Stimulated activated CD8-positive, alpha-beta memory T cell treated with anti-CD3 and anti-CD28 coated beads, Interleukin-2, amount 100 ng/mL, for 48 hours (primary cell): Measurements from ENCODE around the gene MOGAT1.
"Not testable (repeated sequence)": the region's sequence is repeated elsewhere in the genome, so short reads cannot be mapped to it uniquely, and the experiment has no call there.

Experiments used
- DNase-seq, 2 donors: peaks; one replicate each; pipeline ENCODE4 v3.0.0-alpha.2; 2020; ENCODE audit warnings: low read depth in 2 of 2

The MOGAT1 gene

GRCh38 chr2:222710736-222711135 is 39.3 kb downstream of the MOGAT1 start:
- DNase-seq, result no peak

GRCh38 chr2:222711315-222711940 is 40.0 kb downstream of the MOGAT1 start:
- DNase-seq, result no peak

DNA sequence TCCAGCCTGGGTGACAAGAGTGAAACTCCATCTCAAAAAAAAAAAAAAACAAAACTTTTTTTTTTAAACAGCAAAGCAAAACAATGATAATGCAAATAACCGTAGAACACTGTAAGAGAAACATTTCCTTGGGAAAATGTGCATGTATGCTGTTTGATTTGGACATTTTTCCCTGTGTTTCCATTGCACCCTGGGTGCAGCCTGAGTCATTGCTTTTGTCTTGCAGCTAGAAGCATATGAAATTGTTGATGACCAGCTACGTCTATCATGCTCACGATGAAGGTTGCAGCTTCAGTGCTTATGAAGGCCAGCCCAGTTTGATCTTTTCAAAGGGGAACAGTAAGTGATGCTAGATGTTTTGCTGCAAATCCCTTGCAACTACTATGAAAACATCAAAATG is 41.5 kb downstream of the MOGAT1 start:
- no peak for DNase-seq

GRCh38 chr2:222714361-222715241 is 43.1 kb downstream of the MOGAT1 start:
- no peak for DNase-seq

DNA sequence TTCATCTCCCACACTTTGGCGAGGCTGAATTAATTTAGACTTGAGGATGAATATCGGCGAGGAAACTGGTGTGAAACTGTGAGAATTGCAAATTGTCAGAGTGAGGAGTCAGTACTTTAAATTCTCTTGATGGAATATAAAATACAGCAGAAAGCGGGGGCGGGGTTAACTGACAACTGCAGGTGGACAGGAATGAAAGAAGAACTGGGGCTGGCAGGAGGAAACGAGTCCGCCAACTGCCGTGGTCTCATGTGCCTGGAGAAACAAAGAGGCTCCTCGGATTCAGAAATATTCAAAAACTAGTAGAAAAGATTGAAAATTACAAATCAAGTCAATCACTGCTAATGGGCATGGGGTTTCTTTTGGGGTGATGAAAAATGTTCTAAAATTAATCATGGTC is 44.3 kb downstream of the MOGAT1 start:
- DNase-seq, result no peak

DNA sequence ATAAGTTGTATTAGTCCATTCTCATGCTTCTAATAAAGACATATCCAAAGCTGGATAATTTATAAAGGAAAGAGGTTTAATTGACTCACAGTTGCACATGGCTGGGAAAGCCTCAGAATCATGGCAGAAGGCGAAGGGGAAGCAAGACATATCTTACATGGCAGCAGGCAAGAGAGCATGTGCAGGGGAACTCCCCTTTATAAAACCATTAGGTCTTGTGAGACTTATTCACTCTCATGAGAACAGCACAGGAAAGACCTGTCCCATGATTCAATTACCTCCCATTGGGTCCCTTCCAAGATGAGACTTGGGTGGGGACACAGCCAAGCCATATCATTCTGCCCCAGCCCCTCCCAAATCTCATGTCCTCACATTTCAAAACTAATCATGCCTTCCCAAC is 48.3 kb downstream of the MOGAT1 start:
- DNase-seq, result not testable (repeated sequence)

GRCh38 chr2:222721597-222721996 is 50.1 kb downstream of the MOGAT1 start:
- not testable (repeated sequence) for DNase-seq

DNA sequence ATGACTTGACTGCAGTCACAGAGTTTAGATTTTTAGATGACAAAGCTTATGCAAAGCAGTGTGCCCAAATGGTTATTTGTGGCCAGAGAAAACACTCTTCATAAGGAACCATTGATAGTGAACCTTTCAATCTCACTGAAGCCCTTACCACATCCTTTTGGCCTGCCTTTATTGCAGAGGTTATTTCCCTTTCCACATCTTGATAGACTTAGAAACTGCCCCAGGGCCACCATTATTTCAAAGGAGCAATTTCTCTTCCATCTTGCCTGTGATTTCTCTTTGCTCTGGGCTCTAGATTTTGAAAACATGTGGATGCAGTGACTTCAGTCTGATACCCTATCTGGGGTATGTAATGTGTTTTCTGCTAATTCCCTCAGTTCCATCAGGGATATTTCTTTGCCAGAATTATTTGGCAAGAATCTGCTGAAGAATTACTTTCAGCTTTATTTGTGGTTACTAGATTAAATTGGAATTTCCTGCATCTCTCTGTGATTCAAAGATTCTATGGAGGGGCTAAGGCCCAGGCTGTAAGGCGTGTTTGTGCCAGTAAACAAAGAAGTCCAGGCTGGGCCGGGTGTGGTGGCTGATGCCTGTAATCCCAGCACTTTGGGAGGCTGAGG is 51.0 kb downstream of the MOGAT1 start:
- no peak for DNase-seq

- DNase-seq, result no peak
Observed at GRCh38 chr2:222724208-222724607, 52.8 kb downstream of the MOGAT1 start.

DNA sequence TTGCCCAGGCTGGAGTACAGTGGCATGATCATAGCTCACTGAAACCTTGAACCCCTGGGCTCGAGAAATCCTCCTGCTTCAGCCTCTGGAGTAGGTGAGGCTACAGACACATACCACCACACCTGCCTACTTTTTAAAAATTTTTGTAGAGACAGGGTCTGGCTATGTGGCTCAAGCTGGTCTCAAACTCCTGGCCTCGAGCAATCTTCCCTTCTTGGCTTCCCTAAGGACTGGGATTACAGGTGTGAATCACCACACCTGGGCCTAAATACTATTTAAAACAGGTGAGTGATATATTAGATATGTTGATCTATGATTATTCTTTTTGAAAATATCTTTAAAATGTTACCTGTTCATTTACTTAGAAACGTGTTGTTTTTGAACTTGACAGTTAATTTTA is 57.2 kb downstream of the MOGAT1 start:
- no peak for DNase-seq

DNA sequence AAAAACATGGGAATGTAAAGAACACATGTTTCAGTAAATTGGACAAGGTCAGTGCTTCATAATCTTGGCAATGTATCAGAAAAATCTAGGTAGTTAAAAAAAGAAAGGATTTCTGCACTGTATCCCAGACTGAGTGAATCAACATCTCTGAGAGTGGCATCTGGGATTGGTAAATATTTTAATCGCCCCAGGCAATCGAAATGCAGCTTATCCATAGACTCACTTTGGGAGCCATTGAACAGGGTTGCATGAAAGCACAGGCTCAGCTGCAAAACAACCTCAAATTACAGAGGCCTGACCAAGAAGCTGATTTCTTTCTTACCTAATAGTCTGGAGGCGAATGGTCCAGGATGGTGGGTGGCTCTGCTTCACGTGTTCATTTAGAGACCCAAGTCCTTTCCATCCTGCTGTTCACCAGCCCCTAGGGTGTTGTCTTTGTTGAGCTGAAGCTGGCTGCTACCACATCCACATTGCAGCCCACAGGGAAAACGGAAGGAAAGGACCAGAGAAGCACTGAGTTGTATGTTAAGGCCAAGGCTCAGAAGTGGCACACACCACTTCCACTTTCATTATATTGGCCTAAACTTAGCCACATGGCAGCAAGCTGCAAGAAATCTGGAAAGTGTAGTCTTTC is 59.0 kb downstream of the MOGAT1 start:
- DNase-seq, result no peak

DNA sequence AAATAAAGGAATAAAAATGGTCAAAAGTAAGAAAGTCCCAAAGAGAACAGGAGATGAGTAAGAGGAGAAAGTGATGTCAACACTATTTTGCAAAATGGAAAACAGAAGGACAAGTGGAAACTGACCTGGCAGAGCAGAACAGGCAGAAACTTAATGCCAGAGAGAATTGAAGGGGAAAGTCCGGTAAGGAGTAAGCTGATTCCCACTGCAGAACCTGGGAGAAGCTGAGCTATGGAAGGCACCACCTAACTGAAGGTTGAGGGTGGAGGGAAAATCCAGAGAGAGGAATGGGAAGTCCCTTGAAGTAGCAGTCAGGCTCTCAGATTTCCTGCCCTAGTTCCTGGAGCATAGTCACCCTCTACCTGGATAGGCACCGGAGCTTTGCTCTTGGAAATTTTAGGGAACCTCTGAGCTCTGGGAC is 59.8 kb downstream of the MOGAT1 start:
- no peak for DNase-seq

DNA sequence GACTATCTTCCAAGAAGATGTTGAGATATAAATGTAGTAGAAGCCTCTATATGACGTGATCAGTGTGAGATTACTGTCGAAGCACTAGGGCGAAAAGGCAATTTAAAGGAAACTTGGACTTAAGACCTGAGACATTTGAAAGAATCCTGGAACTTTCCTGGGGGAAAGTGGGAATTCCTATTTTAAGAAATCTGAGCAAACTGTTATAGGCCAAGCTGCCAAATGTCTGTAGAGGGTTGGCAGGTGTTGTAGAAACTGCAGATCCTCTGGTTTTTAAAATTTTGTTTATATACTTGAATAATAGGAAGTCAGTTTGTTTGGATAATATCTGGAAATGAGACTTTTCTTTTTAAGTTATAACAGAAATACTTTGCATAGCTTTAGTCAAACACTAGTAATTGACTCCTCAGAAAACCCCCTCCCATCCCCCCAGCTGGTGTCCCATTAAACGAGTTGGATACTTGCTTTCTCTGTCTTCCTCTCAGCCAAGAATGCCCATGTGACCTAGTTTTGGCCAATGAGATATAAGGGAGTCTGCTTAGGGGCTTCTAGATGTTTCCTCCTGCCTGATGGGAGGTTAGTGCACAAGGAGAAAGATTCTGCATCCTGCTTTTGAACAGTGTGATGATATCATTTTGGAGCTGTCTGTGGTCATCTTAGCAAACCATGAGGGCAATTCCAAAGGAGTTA is 61.2 kb downstream of the MOGAT1 start:
- DNase-seq, result no peak

GRCh38 chr2:222733470-222733845 is 62.0 kb downstream of the MOGAT1 start:
- DNase-seq, result no peak

GRCh38 chr2:222733846-222734702 is 62.6 kb downstream of the MOGAT1 start:
- no peak for DNase-seq

DNA sequence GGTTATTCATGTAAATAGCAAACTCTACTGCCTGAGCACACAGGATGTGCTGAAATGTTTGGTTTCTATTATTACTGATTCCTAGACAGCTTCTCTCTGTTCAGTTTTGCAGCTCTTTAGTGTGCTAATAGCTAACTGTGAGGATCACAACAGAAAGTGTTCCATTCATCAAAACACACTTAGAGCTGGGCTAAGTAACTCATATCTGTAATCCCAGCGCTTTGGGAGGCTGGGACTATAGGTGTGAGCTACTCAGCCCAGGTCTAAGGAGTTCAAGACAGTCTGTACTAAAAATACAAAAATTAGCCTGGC is 63.2 kb downstream of the MOGAT1 start:
- DNase-seq, result no peak

GRCh38 chr2:222736301-222736700 is 64.8 kb downstream of the MOGAT1 start:
- no peak for DNase-seq

DNA sequence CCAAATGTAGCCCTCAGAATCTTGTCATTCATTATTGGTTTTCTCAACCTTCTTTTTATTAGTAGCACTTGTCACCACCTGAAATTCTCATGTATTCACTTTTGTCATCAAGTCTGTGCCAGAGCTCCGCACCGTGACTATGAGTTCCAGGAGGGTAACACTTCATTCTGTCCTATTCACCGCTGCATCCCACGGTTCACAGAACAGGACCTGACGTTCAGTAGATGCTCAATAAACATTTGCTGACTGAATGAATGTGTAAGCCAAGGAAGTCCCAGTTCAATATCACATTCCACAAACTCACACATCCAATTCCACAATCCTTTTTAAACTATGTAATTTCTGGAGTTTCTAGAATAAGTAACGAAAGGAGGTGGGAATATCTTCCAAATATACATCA is 65.5 kb downstream of the MOGAT1 start:
- no peak for DNase-seq

DNA sequence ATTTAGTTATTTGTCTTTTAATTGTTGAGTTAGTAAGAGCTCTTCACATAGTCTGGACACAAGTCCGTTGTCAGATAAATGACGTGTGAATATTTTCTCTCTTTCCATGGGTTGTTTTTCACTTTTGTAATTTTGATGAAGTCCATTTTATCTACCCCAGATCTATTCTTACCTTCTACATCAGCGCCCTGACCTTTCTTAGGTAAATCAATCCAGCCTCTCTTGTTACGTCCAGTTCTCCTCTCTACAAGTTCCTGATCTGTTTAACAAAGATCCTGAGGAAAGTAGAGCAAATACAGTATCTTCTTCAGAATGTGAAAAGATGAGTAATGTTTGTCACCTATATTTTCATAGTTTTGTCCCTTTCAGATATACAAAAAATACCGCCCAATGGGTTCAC is 66.9 kb downstream of the MOGAT1 start:
- DNase-seq, result no peak

- DNase-seq, result no peak
Observed at GRCh38 chr2:222738809-222739208, 67.4 kb downstream of the MOGAT1 start.

GRCh38 chr2:222739939-222740338 is 68.5 kb downstream of the MOGAT1 start:
- DNase-seq, result no peak
